GM10266 (cell line): Measurements from ENCODE around the gene IQGAP3.

Experiments used
- DNase-seq: peaks from one replicate; pipeline ENCODE4 v3.0.0; 2012; ENCODE audit errors: extremely low spot score
- CTCF ChIP-seq: IDR thresholded peaks from 2 replicates; pipeline ENCODE4 v1.5.1; 2012; ENCODE audit warnings: mild to moderate bottlenecking, low read depth; ENCODE audit not compliant: control insufficient read depth, insufficient read depth; ENCODE audit errors: missing control alignments

The IQGAP3 gene

GRCh38 chr1:156480411-156481192, 91.8 kb downstream of the IQGAP3 start:
- peak; percentile 88 for TF ChIP-seq CTCF
- peak; percentile 81 for DNase-seq

DNA sequence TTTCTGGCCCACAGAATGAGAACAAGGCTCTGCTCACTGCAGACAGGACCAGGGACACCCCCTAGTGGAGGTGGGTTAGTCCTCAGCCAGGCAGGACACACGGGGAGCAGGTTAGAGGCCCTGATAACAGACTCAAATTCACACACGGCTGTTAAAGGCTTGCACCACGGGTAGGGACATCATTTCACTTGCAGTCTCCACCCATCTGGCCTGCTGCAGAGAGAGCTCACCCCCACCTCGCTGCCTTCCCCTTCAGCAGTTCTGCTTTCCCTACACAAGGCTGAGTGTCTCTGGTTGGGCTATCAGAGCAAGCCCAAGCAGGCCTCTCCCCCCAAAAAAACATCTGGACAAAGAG, 92.4 kb downstream of the IQGAP3 start:
- no peak for DNase-seq
- no peak for TF ChIP-seq CTCF

- DNase-seq: no peak
- TF ChIP-seq CTCF: no peak
Measured at GRCh38 chr1:156479093-156480015, 93.0 kb downstream of the IQGAP3 start.

DNA sequence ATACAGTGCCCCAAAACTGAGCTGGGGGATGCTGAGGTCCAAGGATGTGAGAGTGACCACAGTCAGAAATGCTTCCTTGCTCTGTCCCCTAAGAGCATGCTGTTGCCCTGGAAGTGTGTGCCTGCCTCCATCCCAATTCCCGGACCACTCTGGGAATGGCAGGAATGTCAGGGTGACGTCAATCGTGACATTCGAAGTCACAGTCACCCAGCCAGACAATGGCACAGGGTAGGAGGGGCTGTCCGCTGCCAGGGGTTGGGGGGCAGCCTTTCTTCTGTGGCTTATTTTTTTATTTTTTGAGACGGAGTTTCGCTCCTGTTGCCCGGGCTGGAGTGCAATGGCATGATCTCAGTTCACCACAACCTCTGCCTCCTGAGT, 94.1 kb downstream of the IQGAP3 start:
- no peak for DNase-seq
- no peak for TF ChIP-seq CTCF

DNA sequence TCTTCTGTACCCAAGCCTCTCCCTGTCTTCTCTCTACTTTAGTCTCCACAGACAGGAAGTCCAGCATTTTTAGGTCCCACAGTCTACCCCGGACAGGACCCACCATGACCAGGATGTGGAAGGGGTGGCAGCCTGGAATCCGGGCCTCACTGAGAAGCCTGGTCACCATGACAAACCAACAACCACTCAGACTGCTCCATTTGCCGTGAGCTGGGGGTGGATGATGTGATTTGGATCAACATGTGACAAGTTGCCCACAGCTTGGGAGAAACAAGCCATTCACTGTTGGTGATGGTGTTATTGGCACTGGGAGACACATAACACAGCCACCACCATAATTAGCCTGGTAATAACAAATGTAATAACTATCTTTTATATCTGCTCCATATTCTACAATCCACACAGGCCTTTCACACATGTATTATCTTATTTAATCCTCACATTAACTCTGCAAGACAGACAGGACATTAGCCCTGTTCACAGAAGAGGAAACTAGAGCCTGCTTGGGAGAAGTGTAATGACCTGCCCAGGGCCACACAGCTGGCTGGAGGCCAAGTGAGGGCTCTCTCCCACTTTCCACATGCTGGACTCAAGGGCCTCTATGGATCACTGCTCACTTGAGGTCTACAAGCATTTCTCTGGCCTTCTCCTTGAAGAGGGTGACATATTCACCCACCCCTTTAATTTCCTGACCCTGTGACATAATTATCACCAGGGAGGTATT, 94.7 kb downstream of the IQGAP3 start:
- no peak for TF ChIP-seq CTCF
- no peak for DNase-seq

DNA sequence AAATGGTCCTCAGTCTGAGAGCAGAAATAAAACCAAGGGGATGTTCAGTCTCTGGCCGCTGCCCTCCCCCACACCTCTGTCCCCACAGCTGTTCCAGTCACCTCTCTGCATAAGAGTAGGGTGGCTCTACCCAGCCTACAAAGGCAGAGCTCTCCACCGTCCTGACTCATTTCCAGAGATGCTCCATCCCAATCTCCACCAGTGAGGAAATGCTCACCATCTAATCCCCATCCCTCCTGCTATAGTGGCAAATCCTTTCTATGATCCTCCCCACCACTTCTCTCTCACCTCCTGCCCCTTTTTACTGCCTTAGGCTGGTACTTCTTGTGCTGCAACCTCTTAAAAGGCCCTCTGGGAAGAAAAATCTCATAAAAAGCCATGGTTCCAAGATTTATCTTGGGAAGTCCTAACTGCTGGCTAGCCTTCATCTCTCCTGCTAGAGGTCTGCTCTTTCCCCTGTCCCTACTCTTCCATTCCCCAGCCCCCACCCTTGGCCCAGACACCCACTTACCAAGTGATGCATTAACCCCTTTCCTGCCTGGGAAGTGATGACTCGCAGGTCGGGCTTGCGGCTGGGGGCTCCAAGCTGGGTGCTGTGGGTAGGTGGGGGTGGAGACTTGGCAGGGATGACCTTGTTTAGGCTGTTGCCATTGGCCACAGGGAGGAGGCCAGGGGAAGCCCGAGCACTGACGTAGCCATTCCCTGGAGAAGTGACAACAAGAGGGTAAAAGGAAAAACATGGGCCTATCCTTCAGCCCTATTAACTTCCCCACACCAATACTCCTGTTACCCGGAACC, 95.7 kb downstream of the IQGAP3 start:
- no peak for DNase-seq
- no peak for TF ChIP-seq CTCF
